GM18868 (cell line): Measurements from ENCODE around the gene PGAP3.

Experiments used
- ATAC-seq: cut with Tn5 transposase; IDR thresholded peaks from one replicate; pipeline ENCODE4 v1.9.1; 2021; ENCODE audit warnings: mild to moderate bottlenecking, moderate library complexity; ENCODE audit not compliant: unreplicated experiment

PGAP3 gene

DNA sequence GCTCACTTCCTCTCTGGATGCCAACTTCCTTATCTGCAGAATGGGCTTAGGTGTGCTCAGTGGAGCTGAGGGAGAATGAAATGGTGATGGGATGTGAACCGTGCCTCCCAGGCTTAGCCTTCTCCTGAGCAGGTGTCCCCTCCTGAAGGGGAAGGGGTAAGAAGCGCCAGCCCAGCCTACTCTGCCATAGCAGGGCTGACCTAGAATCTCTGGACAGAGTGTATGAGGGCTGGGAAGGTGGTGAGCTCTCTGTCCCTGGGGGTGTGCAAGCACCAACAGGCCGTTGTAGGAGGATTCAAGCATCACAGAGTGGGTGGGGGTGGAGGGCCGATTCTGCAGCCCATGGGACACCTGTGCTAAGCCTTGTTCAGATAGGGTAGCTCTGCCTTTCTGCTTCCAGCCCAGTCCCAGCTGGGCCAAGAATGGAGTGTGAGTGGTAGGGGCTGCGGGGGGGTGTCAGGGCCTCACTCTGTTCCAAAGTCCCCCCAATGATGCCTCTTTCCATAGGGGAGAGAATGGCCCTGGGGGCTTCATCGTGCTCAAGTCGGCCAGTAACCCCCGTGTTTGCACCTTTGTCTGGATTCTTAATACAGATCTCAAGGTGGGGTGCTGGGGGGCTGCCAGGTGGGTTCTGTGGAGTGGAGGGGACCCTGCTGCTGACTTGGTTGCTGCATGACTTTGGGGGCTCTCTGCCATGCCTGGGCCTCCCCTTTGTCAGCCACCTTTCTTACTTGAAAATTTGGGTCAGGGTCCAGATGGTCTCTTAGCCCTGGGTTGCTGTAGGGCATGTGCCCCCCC is 25.9 kb downstream of the PGAP3 start:
- ATAC-seq: no peak

DNA sequence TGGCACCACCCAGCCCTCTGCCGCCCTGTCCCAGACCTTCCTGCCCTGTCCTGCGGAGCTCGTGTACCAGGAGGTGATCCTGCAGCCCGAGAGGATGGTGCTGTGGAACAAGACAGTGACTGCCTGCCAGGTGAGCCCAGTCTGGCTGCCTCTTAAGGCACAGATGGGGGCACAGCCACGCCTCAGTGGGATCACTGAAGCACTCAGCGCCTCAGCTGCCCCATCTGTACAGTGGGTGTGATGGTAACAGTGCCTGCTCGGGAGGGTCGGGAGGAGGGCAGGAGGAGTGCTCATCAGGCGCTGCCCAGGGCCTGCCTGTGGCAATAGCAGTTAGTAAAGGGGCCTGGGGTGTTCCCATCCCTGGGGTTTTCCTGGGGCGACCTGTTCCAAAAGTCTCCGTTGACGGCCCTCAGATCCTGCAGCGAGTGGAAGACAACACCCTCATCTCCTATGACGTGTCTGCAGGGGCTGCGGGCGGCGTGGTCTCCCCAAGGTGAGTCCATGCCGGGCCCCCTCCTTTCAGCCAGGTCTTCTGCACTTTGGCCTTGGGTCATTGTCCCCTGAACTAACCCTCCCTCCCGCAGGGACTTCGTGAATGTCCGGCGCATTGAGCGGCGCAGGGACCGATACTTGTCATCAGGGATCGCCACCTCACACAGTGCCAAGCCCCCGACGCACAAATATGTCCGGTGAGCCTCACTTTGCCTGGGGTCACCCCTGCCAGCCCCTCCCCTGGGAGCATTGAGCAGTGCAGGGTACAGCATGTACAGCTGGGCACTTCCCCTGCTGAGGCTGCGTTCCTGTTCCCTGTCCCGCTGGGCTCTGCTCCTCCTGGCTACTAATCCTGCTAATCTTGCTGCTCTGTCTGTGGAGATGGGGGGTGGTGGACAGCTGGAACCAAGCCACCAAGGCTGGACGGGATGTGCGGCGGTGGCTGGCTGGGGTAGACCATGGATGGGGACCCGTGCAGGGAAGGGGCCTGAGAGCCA is 27.2 kb downstream of the PGAP3 start:
- ATAC-seq: no peak

DNA sequence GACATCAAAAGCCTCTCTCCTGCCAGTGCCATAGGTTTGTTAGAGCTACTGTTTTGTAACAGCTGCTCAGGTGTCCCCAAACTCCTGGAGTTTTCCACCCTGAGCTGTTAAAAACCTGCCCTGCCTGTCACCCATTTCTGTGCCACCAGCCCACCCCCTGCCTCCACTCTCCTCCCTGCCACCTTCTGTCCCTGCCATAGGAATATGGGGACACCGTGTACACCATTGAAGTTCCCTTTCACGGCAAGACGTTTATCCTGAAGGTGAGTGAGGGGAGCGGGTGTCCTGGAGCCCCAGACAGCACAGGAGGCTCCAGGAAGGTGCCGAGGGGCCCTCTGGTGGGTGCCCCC is 27.9 kb downstream of the PGAP3 start:
- ATAC-seq: no peak

DNA sequence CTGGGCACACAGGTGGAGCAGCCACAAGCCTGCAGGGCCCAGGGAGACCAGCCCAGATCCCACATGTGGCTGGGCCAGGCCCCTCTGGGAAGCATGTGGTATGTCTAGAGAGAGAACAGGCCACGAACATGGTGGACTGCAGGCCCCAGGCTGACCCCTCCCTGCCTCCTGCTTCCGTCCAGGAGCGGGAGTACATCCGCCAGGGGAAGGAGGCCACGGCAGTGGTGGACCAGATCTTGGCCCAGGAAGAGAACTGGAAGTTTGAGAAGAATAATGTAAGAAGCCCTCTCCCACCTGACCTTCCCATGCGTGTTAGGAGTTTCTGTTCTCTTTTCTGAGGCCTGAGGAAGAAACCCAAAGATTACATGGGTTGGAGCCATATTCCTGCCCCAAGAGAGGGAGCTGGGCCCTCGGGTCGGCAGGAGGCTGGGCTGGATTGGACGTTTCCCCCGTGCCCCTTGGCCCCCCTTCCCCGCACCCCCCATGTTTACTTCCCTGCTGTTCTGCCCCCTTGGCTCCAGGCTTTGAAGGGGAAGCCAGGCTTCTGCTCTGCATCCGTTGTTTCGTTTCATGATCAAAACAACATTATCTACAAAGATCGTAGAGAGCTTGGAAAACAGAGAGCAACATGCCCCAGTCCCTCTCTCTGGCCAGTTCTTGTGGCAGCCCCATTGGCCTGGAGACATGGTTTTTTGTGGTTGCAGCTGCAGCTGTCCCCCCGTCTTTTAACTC is 28.4 kb downstream of the PGAP3 start:
- no peak for ATAC-seq

DNA sequence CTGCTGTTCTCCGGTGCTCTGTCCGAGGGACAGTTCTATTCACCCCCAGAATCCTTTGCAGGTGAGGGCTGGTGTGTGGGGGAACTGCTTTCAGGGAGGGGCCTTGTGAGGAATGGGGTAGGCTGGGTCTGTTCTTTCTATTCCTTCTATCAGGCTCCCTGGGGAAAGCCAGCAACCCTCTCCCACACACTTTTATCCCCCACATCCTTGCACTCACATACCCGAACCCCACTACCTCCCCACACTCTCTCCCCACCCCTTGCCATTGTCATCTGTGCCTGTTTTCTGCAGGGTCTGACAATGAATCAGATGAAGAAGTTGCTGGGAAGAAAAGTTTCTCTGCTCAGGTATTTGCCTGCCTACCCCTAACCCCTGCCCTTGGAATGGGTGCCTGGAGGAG is 29.1 kb downstream of the PGAP3 start:
- ATAC-seq: no peak

DNA sequence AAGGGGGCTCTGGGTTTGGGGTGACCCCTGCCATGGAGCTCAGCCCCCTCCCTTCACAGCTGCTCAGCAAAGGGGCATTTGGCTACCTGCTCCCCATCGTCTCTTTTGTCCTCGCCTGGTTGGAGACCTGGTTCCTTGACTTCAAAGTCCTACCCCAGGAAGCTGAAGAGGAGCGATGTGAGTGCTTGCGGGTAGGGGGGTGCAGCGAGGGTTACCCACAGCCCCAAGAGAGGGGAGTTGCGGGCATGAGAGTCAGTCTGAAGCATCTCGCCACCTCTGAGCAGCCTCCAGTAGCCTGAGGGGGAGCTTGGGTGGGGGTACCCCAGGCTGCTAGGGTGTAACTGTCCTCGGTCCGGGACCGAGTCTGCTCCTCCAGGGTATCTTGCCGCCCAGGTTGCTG is 29.5 kb downstream of the PGAP3 start:
- no peak for ATAC-seq

DNA sequence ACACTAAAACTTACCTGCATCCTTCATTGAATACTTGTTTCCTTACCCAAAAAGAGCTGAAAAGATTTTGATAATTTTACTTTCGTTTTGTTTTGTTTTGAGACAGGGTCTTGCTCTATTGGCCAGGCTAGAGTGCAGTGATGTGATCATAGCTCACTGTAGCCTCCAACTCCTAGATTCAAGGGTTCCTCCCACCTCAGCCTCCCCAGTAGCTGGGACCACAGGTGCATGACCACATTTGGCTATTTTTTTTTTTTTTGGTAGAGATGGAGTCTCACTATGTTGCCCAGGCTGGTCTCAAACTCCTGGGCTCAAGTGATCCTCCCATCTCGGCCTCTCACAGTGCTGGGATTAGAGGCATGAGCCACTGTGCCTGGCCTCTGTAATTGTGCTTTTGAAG is 32.8 kb downstream of the PGAP3 start:
- ATAC-seq: no peak

DNA sequence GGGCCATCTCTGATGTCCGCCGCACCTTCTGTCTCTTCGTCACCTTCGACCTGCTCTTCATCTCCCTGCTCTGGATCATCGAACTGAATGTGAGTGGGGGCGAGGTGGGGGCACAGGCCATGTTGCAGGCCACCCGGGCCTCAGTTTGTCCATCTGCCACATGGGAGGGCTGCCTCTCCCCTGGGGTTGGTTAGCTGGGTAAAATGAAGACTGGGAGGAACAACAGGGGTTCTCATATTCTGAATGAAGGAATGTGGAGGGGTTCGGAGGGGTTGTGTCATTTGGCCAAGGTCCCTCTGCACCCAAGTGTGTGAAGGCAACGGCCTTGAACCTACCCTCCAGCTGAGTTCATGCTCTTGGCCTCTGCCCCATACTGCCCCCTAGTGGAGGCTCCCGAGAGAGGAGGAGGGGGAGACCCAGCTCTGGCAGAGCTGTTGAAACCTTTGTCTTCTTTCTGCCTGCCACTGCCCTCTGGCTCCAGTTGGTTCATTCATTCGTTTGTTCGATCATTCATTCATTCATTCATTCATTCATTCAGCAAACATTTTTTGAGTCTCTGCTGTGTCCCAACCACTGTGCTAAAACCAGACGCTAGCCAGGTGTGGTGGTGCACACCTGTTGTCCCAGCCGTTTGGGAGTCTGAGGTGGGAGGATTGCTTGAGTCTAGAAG is 34.1 kb downstream of the PGAP3 start:
- no peak for ATAC-seq

DNA sequence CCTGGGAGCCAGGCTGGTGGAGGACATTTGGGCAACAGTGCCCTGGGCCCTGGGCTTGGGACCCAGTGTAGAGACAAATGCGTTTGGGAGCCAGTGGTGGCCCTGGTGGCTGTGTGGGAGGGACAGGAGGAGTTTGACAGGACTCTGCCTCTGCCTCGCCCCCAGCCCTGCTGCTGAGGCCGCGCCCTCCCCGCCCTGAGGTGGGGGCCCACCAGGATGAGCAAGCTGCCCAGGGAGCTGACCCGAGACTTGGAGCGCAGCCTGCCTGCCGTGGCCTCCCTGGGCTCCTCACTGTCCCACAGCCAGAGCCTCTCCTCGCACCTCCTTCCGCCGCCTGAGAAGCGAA is 34.6 kb downstream of the PGAP3 start:
- no peak for ATAC-seq

DNA sequence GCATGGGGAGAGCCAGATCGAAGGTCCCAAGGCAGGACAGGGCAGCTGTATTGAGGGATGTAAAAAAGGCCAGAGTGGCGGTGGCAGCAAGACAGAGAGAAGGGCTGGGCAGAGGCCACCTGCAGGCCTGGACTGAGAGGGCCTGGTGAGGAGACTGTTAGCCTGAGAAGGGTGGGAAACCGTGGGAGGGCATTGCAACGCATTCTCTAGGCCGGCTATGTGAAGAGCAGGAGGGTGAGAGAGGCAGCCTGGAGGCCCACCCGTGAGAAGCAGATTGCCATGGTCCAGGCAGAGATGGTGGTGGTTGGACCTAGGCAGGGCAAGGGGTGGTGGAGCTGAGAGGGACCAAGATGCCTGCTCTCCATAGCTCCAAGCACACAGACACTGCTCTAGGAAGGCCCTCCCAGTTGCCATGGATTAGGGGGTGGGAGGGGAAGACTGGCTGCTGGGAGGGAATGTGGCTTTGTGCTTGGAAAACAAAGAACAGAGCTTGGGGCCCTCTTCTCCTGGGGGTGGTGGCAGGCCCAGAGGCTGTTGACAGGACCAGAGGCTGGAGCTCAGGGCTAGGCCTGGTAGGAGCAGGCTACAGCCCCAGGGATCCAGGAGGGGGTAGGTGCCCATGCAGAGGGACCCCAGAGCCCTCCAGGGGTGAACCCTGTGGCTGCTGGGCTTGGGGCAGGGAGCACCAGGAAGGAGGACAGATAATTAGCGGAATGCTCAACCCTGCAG is 35.1 kb downstream of the PGAP3 start:
- ATAC-seq: no peak

DNA sequence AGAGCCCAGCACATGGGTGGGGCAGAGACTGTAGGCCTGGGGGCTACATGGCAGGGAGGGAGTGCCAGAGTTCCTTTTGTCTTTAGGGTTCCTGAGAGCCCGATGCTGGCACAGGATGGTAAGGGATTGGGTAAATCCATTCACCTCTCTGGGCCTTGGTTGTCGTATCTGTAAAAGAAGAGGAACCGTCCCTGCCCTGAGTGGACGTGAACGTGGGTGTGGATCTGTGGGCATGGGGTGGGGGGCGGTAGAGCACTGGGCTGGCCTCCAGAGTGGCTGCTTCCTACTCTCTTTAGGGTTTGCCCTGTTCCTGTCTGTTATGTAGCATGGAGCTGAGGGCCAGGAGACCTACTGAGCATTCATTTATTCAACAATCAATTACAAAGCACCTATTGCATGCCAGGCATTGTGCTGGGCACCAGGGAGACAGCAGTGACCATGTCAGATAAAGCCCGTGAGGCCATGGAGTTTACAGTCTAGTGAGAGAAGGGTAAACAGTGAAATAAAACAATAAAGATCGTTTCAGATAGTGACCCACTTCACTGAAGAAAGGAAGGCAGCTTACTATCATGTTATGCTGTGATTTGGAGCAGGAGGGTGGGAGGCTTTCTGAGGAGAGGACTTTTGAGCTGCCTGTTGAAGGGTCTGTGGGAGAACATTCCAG is 35.8 kb downstream of the PGAP3 start:
- ATAC-seq: no peak

DNA sequence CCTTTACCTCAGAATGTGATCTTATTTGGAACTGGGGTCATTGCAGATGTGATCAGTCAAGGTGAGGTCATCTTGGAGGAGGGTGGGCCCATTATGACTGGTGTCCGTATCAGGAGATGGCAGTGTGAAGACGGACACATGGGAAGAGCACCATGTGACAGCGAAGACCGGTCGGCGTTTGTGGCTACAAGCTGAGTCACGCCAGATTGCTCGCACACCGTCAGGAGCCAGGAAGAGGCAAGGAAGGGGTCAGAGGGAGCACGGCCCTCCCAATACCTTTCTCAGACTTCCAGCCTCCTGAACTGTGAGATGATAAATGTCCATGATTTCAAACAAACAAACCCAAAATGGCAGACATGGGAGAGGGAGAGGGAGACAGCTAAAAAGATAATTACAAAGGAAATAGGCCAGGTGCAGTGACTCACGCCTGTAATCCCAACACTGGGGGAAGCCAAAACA is 37.7 kb downstream of the PGAP3 start:
- ATAC-seq: no peak

DNA sequence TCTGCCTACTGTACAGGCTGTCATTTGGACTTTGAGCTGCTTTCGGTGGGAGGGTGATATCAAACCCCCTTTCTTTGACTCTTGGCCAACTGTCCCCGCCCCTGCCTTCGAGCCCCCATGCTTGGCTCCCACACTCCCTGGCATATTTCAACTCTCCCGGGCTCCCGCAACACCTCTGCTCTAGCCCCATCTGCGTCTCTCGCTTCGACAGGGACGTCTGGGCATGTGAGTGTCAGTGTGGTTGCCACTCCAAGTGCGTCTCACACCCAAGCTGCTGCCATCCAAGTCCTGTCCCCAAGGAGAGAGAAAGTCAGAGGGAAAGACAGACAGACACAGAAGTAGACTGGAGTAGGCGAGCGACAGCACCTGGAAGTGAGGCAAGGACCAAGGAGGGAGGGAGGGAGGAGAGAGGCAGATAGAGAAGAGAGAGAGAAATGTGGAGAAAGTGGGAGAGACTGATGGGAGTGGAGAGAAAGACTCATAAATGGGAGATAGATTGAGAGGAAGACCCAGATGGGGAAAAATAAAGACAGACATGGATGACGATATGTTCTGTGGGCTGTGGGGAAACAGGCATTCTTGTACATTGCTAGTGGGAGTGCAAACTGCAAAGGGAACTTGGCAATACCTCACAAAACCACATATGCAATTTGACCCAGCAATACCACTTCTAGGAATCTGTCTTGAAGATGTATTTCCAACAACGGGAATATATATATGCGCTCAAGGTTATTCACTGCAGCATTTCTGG is 39.1 kb downstream of the PGAP3 start:
- no peak for ATAC-seq

DNA sequence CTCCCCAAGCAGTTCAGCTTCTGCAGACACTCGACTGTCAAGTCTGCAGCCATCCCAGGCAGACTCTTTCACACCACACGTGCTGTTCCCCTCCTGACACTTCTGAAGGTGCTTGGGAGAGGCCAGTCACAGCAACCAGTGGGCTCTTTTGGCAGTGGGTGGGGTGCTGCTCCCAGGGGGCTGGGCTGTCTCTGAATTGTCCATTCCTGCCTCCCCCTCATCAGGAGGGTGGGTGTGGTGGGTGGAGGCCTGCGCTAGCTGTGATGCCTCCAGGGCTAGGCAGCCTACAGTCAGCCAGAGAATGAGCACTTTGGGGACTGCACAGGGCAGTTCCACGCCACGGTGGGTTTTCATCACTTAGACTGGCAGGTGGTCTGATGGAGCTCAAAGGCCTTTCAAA is 40.6 kb downstream of the PGAP3 start:
- no peak for ATAC-seq

DNA sequence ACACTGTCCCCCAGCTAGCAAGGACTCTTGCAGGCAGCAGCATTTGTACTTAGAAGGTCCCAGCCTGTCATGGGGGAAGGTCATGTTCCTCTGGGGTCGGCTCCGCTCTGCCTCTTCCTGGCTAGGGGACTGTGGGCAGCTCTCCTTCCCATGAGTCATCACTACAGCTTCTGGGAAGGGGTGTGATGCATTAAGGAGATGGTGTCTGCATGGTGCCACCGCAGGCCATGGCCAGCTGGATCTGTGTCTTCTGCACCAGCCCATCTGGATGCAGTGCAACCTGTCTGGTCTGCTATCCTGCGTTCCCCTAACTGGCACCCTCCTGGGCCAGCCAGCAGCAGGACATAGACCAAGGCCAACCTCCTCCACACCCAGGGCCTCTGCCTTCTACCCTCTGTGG is 44.6 kb downstream of the PGAP3 start:
- ATAC-seq: no peak

DNA sequence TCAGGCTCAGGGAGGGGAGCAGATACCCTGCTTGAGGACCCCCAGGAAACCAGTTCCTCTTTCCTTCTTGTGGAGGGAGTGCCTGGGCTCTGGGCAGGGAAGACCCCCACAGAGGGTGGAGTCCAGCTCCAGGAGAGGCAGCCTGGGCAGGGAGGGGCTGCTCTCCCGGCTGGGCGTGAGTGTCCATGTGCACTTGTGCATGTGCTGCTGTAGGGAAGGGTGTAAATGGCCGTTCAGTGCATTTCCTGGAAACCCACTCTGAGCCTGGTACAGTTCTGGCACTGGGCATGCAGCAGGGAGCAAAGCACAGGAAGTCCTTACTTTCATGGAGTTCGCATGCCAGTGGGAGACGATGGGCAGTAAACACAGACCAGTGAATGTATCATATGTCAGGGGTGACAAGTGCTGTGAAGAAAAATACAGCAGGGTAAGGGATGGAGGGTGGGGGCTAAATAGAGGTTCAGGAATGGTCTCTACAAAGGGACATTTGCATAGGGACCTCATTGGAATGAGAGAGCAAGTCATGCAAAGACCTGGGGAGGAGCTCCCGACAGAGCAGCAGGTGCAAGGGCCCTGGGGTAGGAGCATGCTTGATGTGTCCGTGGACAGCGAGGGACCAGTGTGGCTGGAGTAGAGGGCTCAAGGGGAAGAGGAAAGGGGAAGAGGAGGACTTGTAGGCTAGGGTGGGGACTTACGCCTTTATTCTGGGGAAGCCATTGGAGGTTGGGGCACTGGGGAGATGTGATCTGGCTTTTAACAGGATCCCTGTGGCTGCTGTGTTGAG is 45.4 kb downstream of the PGAP3 start:
- ATAC-seq: no peak

DNA sequence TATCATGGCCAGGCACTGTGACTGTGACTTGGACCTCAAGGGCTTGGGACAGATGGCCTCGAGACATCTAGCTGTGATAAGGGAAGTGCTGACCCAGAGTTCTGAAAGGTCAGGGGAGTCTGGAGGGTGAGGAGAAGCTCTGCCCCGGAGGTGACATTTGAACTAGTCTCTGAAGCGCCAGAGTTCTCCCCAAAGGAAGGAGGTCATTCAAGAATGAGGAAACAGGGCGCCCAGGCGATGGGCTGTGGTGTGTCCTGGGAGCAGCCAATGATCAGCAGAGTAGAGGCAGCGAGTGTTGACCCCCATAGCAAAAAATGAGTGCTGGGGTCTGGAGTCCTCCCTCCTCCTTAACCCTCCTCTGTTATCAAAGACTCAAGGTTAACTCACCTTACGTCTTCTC is 46.0 kb downstream of the PGAP3 start:
- no peak for ATAC-seq

DNA sequence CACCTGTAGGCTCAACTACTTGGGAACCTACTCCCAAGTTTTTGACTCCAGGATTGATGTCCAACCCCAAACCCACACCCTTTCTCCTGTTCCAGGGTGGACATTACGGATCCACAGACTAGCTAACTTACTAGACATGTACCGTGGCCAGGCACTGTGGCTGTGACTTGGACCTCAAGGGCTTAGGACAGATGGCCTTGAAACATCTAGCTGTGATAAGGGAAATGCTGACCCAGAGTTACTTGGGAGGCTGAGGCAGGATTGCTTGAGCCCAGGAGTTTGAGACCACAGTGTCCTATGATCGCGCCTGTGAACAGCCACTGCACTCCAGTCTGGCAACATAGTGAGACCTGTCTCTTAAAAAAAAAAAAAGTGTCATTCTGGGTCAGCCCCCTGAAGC is 46.8 kb downstream of the PGAP3 start:
- ATAC-seq: no peak
